ENCODE measurements around the gene XRCC5.

Gene XRCC5

GRCh38 chr2:216219861-216220260, 110.7 kb downstream of the XRCC5 start:
- peaks cover 18% of the 10 kb centered on the region; the same call in 1 of the 2 replicates for H3K4me1 ChIP-seq (ENCODE audit: insufficient read depth, low read length)
- no peaks in the 10 kb centered on the region for H3K9me3 ChIP-seq (ENCODE audit: control insufficient read depth, insufficient read depth, low read length)
- no peak overlapping the region for H3K9ac ChIP-seq (ENCODE audit: low read depth, low read length)
- peaks cover 3% of the 10 kb centered on the region; the same call in 1 of the 2 replicates for H3K36me3 ChIP-seq (ENCODE audit: insufficient read depth, low read length)

GRCh38 chr2:216220976-216221375, 111.8 kb downstream of the XRCC5 start:
- H3K36me3 ChIP-seq (ENCODE audit: insufficient read depth, low read length): peaks cover 3% of the 10 kb centered on the region; the same call in 1 of the 2 replicates
- H3K9ac ChIP-seq (ENCODE audit: low read depth, low read length): no peak overlapping the region
- peaks cover 18% of the 10 kb centered on the region; the same call in 1 of the 2 replicates for H3K4me1 ChIP-seq (ENCODE audit: insufficient read depth, low read length)
- H3K9me3 ChIP-seq (ENCODE audit: control insufficient read depth, insufficient read depth, low read length): no peaks in the 10 kb centered on the region

GRCh38 chr2:216221811-216222210, 112.7 kb downstream of the XRCC5 start:
- Histone ChIP-seq H3K9me3 (ENCODE audit: control insufficient read depth, insufficient read depth, low read length) (no peaks in the 10 kb centered on the region), H3K9ac (ENCODE audit: low read depth, low read length) (no peak overlapping the region), H3K36me3 (ENCODE audit: insufficient read depth, low read length) (peaks cover 3% of the 10 kb centered on the region; the same call in 1 of the 2 replicates), H3K4me1 (ENCODE audit: insufficient read depth, low read length) (peaks cover 16% of the 10 kb centered on the region; the same call in 1 of the 2 replicates)

GRCh38 chr2:216222650-216223352, 113.7 kb downstream of the XRCC5 start:
- peaks cover 6% of the 10 kb centered on the region; the same call in 1 of the 2 replicates for H3K4me1 ChIP-seq (ENCODE audit: insufficient read depth, low read length)
- H3K9ac ChIP-seq (ENCODE audit: low read depth, low read length): no peak overlapping the region
- peaks cover 3% of the 10 kb centered on the region; the same call in 1 of the 2 replicates for H3K36me3 ChIP-seq (ENCODE audit: insufficient read depth, low read length)
- no peaks in the 10 kb centered on the region for H3K9me3 ChIP-seq (ENCODE audit: control insufficient read depth, insufficient read depth, low read length)

GRCh38 chr2:216224388-216224787, 115.2 kb downstream of the XRCC5 start:
- Histone ChIP-seq H3K9ac (ENCODE audit: low read depth, low read length) (no peak overlapping the region), H3K36me3 (ENCODE audit: insufficient read depth, low read length) (no peaks in the 10 kb centered on the region), H3K9me3 (ENCODE audit: control insufficient read depth, insufficient read depth, low read length) (no peaks in the 10 kb centered on the region), H3K4me1 (ENCODE audit: insufficient read depth, low read length) (0 out of 2 replicates have a peak, but pooled peaks cover 5% of the 10 kb centered on the region)

- Histone ChIP-seq H3K9me3 (ENCODE audit: control insufficient read depth, insufficient read depth, low read length) (no peaks in the 10 kb centered on the region; the same call in 1 of the 2 replicates), H3K36me3 (ENCODE audit: insufficient read depth, low read length) (no peaks in the 10 kb centered on the region), H3K4me1 (ENCODE audit: insufficient read depth, low read length) (no peaks in the 10 kb centered on the region), H3K9ac (ENCODE audit: low read depth, low read length) (no peak overlapping the region)
Measured at GRCh38 chr2:216229277-216229914, 120.2 kb downstream of the XRCC5 start.

- no peak overlapping the region for H3K9ac ChIP-seq (ENCODE audit: low read depth, low read length)
- H3K9me3 ChIP-seq (ENCODE audit: control insufficient read depth, insufficient read depth, low read length): no peaks in the 10 kb centered on the region; the same call in 1 of the 2 replicates
- no peaks in the 10 kb centered on the region; the same call in 1 of the 2 replicates for H3K36me3 ChIP-seq (ENCODE audit: insufficient read depth, low read length)
- no peaks in the 10 kb centered on the region for H3K4me1 ChIP-seq (ENCODE audit: insufficient read depth, low read length)
Measured at GRCh38 chr2:216231867-216232266, 122.7 kb downstream of the XRCC5 start.

- Histone ChIP-seq H3K4me1 (ENCODE audit: insufficient read depth, low read length) (no peaks in the 10 kb centered on the region), H3K36me3 (ENCODE audit: insufficient read depth, low read length) (no peaks in the 10 kb centered on the region; the same call in 1 of the 2 replicates), H3K9ac (ENCODE audit: low read depth, low read length) (no peak overlapping the region), H3K9me3 (ENCODE audit: control insufficient read depth, insufficient read depth, low read length) (no peaks in the 10 kb centered on the region; the same call in 1 of the 2 replicates)
Measured at GRCh38 chr2:216232721-216233120, 123.6 kb downstream of the XRCC5 start.

GRCh38 chr2:216233281-216233995, 124.3 kb downstream of the XRCC5 start:
- H3K9ac ChIP-seq (ENCODE audit: low read depth, low read length): no peak overlapping the region
- no peaks in the 10 kb centered on the region; the same call in 1 of the 2 replicates for H3K36me3 ChIP-seq (ENCODE audit: insufficient read depth, low read length)
- H3K4me1 ChIP-seq (ENCODE audit: insufficient read depth, low read length): no peaks in the 10 kb centered on the region
- no peaks in the 10 kb centered on the region; the same call in 1 of the 2 replicates for H3K9me3 ChIP-seq (ENCODE audit: control insufficient read depth, insufficient read depth, low read length)

GRCh38 chr2:216234106-216234505, 125.0 kb downstream of the XRCC5 start:
- no peak overlapping the region for H3K9ac ChIP-seq (ENCODE audit: low read depth, low read length)
- H3K4me1 ChIP-seq (ENCODE audit: insufficient read depth, low read length): no peaks in the 10 kb centered on the region
- no peaks in the 10 kb centered on the region; the same call in 1 of the 2 replicates for H3K36me3 ChIP-seq (ENCODE audit: insufficient read depth, low read length)
- H3K9me3 ChIP-seq (ENCODE audit: control insufficient read depth, insufficient read depth, low read length): no peaks in the 10 kb centered on the region; the same call in 1 of the 2 replicates

- Histone ChIP-seq H3K9ac (ENCODE audit: low read depth, low read length) (no peak overlapping the region), H3K36me3 (ENCODE audit: insufficient read depth, low read length) (no peaks in the 10 kb centered on the region; the same call in 1 of the 2 replicates), H3K4me1 (ENCODE audit: insufficient read depth, low read length) (no peaks in the 10 kb centered on the region), H3K9me3 (ENCODE audit: control insufficient read depth, insufficient read depth, low read length) (no peaks in the 10 kb centered on the region; the same call in 1 of the 2 replicates)
Measured at GRCh38 chr2:216235462-216235861, 126.3 kb downstream of the XRCC5 start.

- no peak overlapping the region for H3K9ac ChIP-seq (ENCODE audit: low read depth, low read length)
Measured at GRCh38 chr2:216235896-216236295, 126.7 kb downstream of the XRCC5 start.

GRCh38 chr2:216236486-216236885, 127.3 kb downstream of the XRCC5 start:
- no peaks in the 10 kb centered on the region for H3K4me1 ChIP-seq (ENCODE audit: insufficient read depth, low read length)
- no peaks in the 10 kb centered on the region; the same call in 1 of the 2 replicates for H3K9me3 ChIP-seq (ENCODE audit: control insufficient read depth, insufficient read depth, low read length)
- H3K36me3 ChIP-seq (ENCODE audit: insufficient read depth, low read length): no peaks in the 10 kb centered on the region; the same call in 1 of the 2 replicates
- no peak overlapping the region for H3K9ac ChIP-seq (ENCODE audit: low read depth, low read length)

More at GRCh38 chr2:216235896-216236295, 126.7 kb downstream of the XRCC5 start:
- no peaks in the 10 kb centered on the region for H3K4me1 ChIP-seq (ENCODE audit: insufficient read depth, low read length)
- no peaks in the 10 kb centered on the region; the same call in 1 of the 2 replicates for H3K36me3 ChIP-seq (ENCODE audit: insufficient read depth, low read length)
- no peaks in the 10 kb centered on the region; the same call in 1 of the 2 replicates for H3K9me3 ChIP-seq (ENCODE audit: control insufficient read depth, insufficient read depth, low read length)

GRCh38 chr2:216242365-216242764, 133.2 kb downstream of the XRCC5 start:
- no peaks in the 10 kb centered on the region for H3K36me3 ChIP-seq (ENCODE audit: insufficient read depth, low read length)
- H3K9ac ChIP-seq (ENCODE audit: low read depth, low read length): no peak overlapping the region
- no peaks in the 10 kb centered on the region for H3K9me3 ChIP-seq (ENCODE audit: control insufficient read depth, insufficient read depth, low read length)
- H3K4me1 ChIP-seq (ENCODE audit: insufficient read depth, low read length): peaks cover 8% of the 10 kb centered on the region; the same call in 1 of the 2 replicates
